Measurements from ENCODE around the gene SFXN3. TPM values are rescaled to one million over a fixed set of nuclear protein-coding genes. Genes with fewer than 3 reads are reported as not detected.

SFXN3 gene
- total RNA-seq, 6 donors from 2014 or later, result 59.6 to 360 (median 100) TPM

DNA sequence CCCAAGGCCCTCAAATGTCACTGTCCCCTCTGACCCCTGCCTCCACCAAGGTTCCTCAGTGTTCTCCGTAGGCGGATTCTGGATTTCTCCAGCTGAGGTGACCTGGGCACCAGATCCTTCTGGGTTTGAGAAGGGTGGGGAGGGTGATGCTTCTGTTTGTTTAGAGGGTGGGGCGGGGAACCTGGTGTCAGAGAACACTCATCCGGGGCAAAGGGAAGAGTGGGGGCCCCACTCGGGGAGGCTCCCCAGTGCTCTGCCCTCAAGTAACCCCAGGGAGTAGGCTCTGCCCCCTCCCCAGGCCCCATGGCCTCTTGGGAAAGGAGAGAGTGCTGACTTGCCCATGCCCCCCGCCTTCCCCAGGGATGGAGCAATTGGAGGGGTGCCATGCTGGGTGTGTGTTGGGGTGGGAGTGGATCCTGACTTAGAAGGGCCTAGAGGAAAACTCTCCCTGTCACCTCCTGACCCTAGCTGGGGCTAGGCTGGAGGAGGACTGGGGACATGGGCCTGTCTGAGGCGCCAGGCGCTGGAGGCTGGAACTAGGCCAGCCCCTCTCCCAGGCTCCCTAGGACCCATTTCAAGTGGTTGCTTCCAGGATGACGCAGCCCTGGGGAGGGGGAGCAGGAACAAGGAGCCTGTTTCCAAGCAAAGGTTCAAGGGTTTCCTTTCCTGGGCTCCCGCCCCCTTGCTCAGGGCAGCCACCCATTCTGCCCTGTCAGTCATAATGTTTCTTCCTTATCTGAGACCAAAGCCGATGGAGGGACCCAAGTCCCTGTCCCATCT lies 58.7 kb downstream of the SFXN3 start:
- no peaks in the 10 kb centered on the region for H3K9me3 ChIP-seq
- no peak for TF ChIP-seq CTCF (IDR thresholded peaks at IDR 0.05)
- TF ChIP-seq POLR2AphosphoS5 (IDR thresholded peaks at IDR 0.05), result no peak
- TF ChIP-seq EP300 (IDR thresholded peaks at IDR 0.05), result no peak
- no peak for TF ChIP-seq POLR2A (IDR thresholded peaks at IDR 0.05)
- peaks cover 0 to 10% (median 0%) of the 10 kb centered on the region in 4 donors for H3K27me3 ChIP-seq
- H3K36me3 ChIP-seq, result no peaks in the 10 kb centered on the region
- H3K4me3 ChIP-seq, result no peak overlapping the region
- no peaks in the 10 kb centered on the region for H3K4me1 ChIP-seq
- DNase-seq, result no peak
- 72 to 80% methylated on average over 8 to 11 of the region's 11 CpGs for WGBS, 2 donors
- ATAC-seq (ENCODE audit: low FRiP score in 2 of 2), result no peak
- H3K27ac ChIP-seq, result no peak overlapping the region

- DNase-seq (no peak), ATAC-seq (ENCODE audit: low FRiP score in 2 of 2) (no peak)
- 84 to 92% methylated on average over 5 of the region's 5 CpGs for WGBS, 2 donors
- no peaks in the 10 kb centered on the region for H3K36me3 ChIP-seq
- no peak overlapping the region for H3K4me3 ChIP-seq
- peaks cover 0 to 10% (median 0%) of the 10 kb centered on the region in 4 donors for H3K27me3 ChIP-seq
- no peaks in the 10 kb centered on the region for H3K9me3 ChIP-seq
- TF ChIP-seq EP300 (IDR thresholded peaks at IDR 0.05) (no peak), POLR2A (IDR thresholded peaks at IDR 0.05) (no peak), POLR2AphosphoS5 (IDR thresholded peaks at IDR 0.05) (no peak), CTCF (IDR thresholded peaks at IDR 0.05) (no peak)
- no peaks in the 10 kb centered on the region for H3K4me1 ChIP-seq
- H3K27ac ChIP-seq, result no peak overlapping the region
These were observed 59.6 kb downstream of the SFXN3 start for GRCh38 chr10:101090597-101090996.

Other genes with a start within 250 kb of the SFXN3 start
- gene SLF2, start 118.3 kb upstream of the SFXN3 start, total RNA-seq, result 10 to 100 TPM; 13.4 to 60.8 (median 28.2) TPM
- gene SEMA4G, start 61.7 kb upstream of the SFXN3 start, total RNA-seq, result 10 to 100 TPM in 2 of 6 donors, 1 to 10 TPM in 4; 5.4 to 20.4 (median 8.5) TPM
- 10 to 100 TPM; 40.2 to 72.1 (median 63.5) TPM for gene MRPL43, start 43.7 kb upstream of the SFXN3 start, total RNA-seq
- 1 to 10 TPM; 2.6 to 9.1 (median 5.8) TPM for gene TWNK, start 43.7 kb upstream of the SFXN3 start, total RNA-seq
- 100 to 1,000 TPM in 2 of 6 donors, 10 to 100 TPM in 4; 42.5 to 105 (median 60.1) TPM for gene LZTS2, start 31.4 kb upstream of the SFXN3 start, total RNA-seq
- 1 to 10 TPM in 5 of 6 donors, under 1 TPM in 1; 0.39 to 2.4 (median 1.7) TPM for gene PDZD7, start 105 bp upstream of the SFXN3 start, total RNA-seq
- 10 to 100 TPM in 3 of 6 donors, 1 to 10 TPM in 3; 3.8 to 11.9 (median 9.8) TPM for gene KAZALD1, start 30.8 kb downstream of the SFXN3 start, total RNA-seq
- not detected for gene TLX1, start 100.1 kb downstream of the SFXN3 start, total RNA-seq
- under 1 TPM in 2 of 6 donors, not detected in 4; 0.11 to 0.20 TPM for gene LBX1, start 198.2 kb downstream of the SFXN3 start, total RNA-seq

Data from upper lobe of left lung (tissue), 6 donors.